Hepatocyte (in vitro differentiated cells): ENCODE data around the gene CCDC85C. TPM values are rescaled to one million over a fixed set of nuclear protein-coding genes. Genes with fewer than 3 reads are reported as not detected.

Experiments
- DNase-seq: peaks from one replicate; pipeline ENCODE4 v3.0.0-alpha.2; 2016; ENCODE audit warnings: low spot score
- H2AFZ ChIP-seq: fragments of 200-600 bp; sonication (generic); 2 replicates; pipeline ENCODE4 v1.6.0; 2016; ENCODE audit warnings: antibody characterized with exemption, mild to moderate bottlenecking
- H3K27ac ChIP-seq: fragments of 200-600 bp; sonication (generic); 2 replicates; pipeline ENCODE4 v1.5.1; 2016; ENCODE audit warnings: mild to moderate bottlenecking
- H3K27me3 ChIP-seq: fragments of 200-600 bp; sonication (generic); 2 replicates; pipeline ENCODE4 v1.6.1; 2016
- H3K36me3 ChIP-seq: fragments of 200-600 bp; sonication (generic); replicated peaks from 2 replicates; pipeline ENCODE4 v1.5.1; 2016; ENCODE audit warnings: low read depth; ENCODE audit not compliant: insufficient read depth
- H3K4me1 ChIP-seq: fragments of 200-600 bp; sonication (generic); 2 replicates; pipeline ENCODE4 v1.5.1; 2016; ENCODE audit warnings: mild to moderate bottlenecking, moderate library complexity; ENCODE audit not compliant: insufficient read depth
- H3K4me2 ChIP-seq: fragments of 200-600 bp; sonication (generic); 2 replicates; pipeline ENCODE4 v1.6.0; 2016
- H3K4me3 ChIP-seq: fragments of 200-600 bp; sonication (generic); 2 replicates; pipeline ENCODE4 v1.5.1; 2016; ENCODE audit warnings: mild to moderate bottlenecking
- H3K79me2 ChIP-seq: fragments of 200-600 bp; sonication (generic); 2 replicates; pipeline ENCODE4 v1.6.0; 2017; ENCODE audit warnings: mild to moderate bottlenecking
- H3K9me2 ChIP-seq: fragments of 200-600 bp; sonication (generic); replicated peaks from 2 replicates; pipeline ENCODE4 v1.6.0; 2017; ENCODE audit warnings: mild to moderate bottlenecking; ENCODE audit not compliant: insufficient read depth
- H3K9me3 ChIP-seq: fragments of 200-600 bp; sonication (generic); 2 replicates; pipeline ENCODE4 v1.5.1; 2016; ENCODE audit warnings: low read depth, mild to moderate bottlenecking
- H4K20me1 ChIP-seq: fragments of 200-600 bp; sonication (generic); 2 replicates; pipeline ENCODE4 v1.6.0; 2016; ENCODE audit warnings: mild to moderate bottlenecking; ENCODE audit not compliant: insufficient read depth, poor library complexity, severe bottlenecking
- CTCF ChIP-seq: fragments of 200-600 bp; sonication (generic); IDR thresholded peaks from 2 replicates; pipeline ENCODE4 v1.5.1; 2016; ENCODE audit warnings: antibody characterized with exemption, mild to moderate bottlenecking; ENCODE audit not compliant: poor library complexity
- EZH2 ChIP-seq: fragments of 200-600 bp; sonication (generic); IDR thresholded peaks from 2 replicates; pipeline ENCODE4 v1.6.1; 2016; ENCODE audit warnings: antibody characterized with exemption, mild to moderate bottlenecking, borderline replicate concordance
- EZH2phosphoT487 ChIP-seq: fragments of 200-600 bp; sonication (generic); IDR thresholded peaks from one replicate; pipeline ENCODE4 v1.6.1; 2018; ENCODE audit warnings: antibody characterized with exemption, mild to moderate bottlenecking, low read depth, moderate library complexity; ENCODE audit not compliant: unreplicated experiment, severe bottlenecking
- WGBS: methylation state at CpG from one replicate; pipeline ENCODE4 v1.1.6; 2016; ENCODE audit warnings: low lambda C conversion rate; ENCODE audit errors: missing lambda C conversion rate; 5-methylcytosine and 5-hydroxymethylcytosine counted together
- polyA plus RNA-seq: library from polyadenylated mRNA; unstranded; fragments of >200 nt; fragmentation: Nextera tagmentation; extraction: Ambion mirVana; gene quantifications from 2 replicates; pipeline ENCODE4 v1.2.1, GENCODE V29; 2016
- total RNA-seq: library from RNA; depleted of rRNA; stranded (reverse); fragments of >200 nt; gene quantifications from 2 replicates; pipeline ENCODE4 v1.2.3, GENCODE V29; 2014

Gene CCDC85C
- total and polyA plus RNA-seq, 2 experiments from 2014 or later = 37.8 to 47.2 TPM

GRCh38 chr14:99515301-99516155 is 88.5 kb downstream of the CCDC85C start:
- H3K27ac ChIP-seq = no peak overlapping the region
- H3K9me3 ChIP-seq = no peaks in the 10 kb centered on the region
- H3K4me3 ChIP-seq = no peak overlapping the region
- no peak for TF ChIP-seq EZH2phosphoT487
- TF ChIP-seq CTCF = no peak
- TF ChIP-seq EZH2 = no peak
- no peaks in the 10 kb centered on the region for H3K27me3 ChIP-seq
- H2AFZ ChIP-seq = no peak overlapping the region
- DNase-seq = peak; percentile 3
- peaks cover 4% of the 10 kb centered on the region for H3K4me1 ChIP-seq
- H3K79me2 ChIP-seq = peaks cover 29% of the 10 kb centered on the region
- no peak overlapping the region for H3K4me2 ChIP-seq
- no peaks in the 10 kb centered on the region for H3K36me3 ChIP-seq
- WGBS = 93% methylated on average over 26 of the region's 27 CpGs
- H3K9me2 ChIP-seq = no peaks in the 10 kb centered on the region
- peaks cover 20% of the 10 kb centered on the region for H4K20me1 ChIP-seq

- no peaks in the 10 kb centered on the region for H3K27me3 ChIP-seq
- no peaks in the 10 kb centered on the region for H3K36me3 ChIP-seq
- H3K9me2 ChIP-seq = no peaks in the 10 kb centered on the region
- H3K4me2 ChIP-seq = no peak overlapping the region
- TF ChIP-seq EZH2 (no peak), CTCF (no peak), EZH2phosphoT487 (no peak)
- H4K20me1 ChIP-seq = peaks cover 20% of the 10 kb centered on the region
- H3K27ac ChIP-seq = no peak overlapping the region
- 94% methylated on average over 18 of the region's 20 CpGs for WGBS
- DNase-seq = peak; percentile 4
- no peaks in the 10 kb centered on the region for H3K9me3 ChIP-seq
- no peak overlapping the region for H2AFZ ChIP-seq
- peaks cover 26% of the 10 kb centered on the region for H3K79me2 ChIP-seq
- H3K4me1 ChIP-seq = peaks cover 4% of the 10 kb centered on the region
- H3K4me3 ChIP-seq = no peak overlapping the region
Observed at GRCh38 chr14:99514552-99515300, 89.3 kb downstream of the CCDC85C start.

GRCh38 chr14:99513946-99514551 is 90.0 kb downstream of the CCDC85C start:
- WGBS = 92% methylated on average over 13 of the region's 13 CpGs
- no peak overlapping the region for H3K4me3 ChIP-seq
- no peak overlapping the region for H3K27ac ChIP-seq
- H3K27me3 ChIP-seq = no peaks in the 10 kb centered on the region
- no peaks in the 10 kb centered on the region for H3K9me2 ChIP-seq
- no peaks in the 10 kb centered on the region for H3K36me3 ChIP-seq
- no peak overlapping the region for H3K4me2 ChIP-seq
- DNase-seq = peak; percentile 5
- no peak overlapping the region for H2AFZ ChIP-seq
- peaks cover 4% of the 10 kb centered on the region for H3K4me1 ChIP-seq
- TF ChIP-seq CTCF (no peak), EZH2 (no peak), EZH2phosphoT487 (no peak)
- no peaks in the 10 kb centered on the region for H3K9me3 ChIP-seq
- H3K79me2 ChIP-seq = peaks cover 21% of the 10 kb centered on the region
- H4K20me1 ChIP-seq = peaks cover 17% of the 10 kb centered on the region
